Jurkat, Clone E6-1 (cell line): ENCODE data around the gene C2orf49.
A peak's percentile ranks its signal among the peaks of the same experiment; 100 is the strongest.

Source experiments
- DNase-seq: peaks from one replicate; pipeline ENCODE4 v3.0.0-alpha.2; 2011; ENCODE audit warnings: low read depth, low spot score
- H3K4me3 ChIP-seq: 2 replicates; pipeline ENCODE4 v1.5.1; 2011; ENCODE audit warnings: mild to moderate bottlenecking, low read length, control low read depth, moderate library complexity

Gene C2orf49

DNA sequence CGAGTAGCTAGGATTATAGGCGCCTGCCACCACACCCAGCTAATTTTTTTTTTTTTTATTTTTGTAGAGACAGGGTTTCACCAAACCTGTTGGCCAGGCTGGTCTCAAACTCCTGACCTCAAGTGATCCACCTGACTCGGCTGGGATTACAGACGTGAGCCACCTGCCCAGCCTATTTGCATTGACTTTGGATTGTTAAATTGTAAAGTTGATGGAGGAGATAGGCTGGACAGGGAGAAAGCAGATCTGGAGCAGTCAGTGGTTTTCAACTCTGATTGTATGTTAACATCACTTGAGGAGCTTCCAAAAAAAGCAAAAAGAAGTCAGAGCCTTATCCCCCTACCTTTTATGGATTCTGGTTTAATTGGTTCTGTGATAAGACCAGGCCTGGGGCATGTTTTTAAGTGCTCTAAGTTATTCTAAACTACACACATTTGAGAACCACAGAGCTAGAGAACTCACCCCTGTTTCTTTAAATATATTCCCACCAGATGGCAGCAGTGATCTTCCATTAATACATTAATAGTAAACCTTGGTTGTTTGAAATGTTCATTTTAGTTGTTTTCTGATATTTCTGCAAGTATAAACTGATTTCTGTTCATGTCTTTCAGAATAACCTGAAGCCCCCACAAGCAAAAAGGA lies 7.5 kb downstream of the C2orf49 start:
- DNase-seq, result peak; percentile 53
- H3K4me3 ChIP-seq, result no peak overlapping the region

DNA sequence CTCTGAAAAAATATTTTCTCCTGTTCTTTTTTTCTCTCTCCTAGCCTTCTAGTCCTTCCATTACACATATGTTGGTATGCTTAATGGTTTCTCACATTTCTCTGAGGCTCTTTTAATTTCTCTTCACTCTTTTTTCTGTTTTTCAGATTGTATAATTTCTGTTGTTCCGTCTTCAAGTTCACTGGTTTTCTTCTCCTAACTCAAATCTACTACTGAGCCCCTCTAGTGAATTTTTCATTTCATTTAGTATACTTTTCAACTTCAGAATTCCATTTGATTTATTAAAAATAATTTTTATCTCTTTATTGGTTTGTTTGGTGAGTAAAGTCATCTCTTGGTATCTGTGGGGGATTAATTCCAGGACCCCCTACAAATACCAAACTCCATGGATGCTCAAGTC lies 19.8 kb downstream of the C2orf49 start:
- DNase-seq, result no peak
- H3K4me3 ChIP-seq, result no peak overlapping the region

DNA sequence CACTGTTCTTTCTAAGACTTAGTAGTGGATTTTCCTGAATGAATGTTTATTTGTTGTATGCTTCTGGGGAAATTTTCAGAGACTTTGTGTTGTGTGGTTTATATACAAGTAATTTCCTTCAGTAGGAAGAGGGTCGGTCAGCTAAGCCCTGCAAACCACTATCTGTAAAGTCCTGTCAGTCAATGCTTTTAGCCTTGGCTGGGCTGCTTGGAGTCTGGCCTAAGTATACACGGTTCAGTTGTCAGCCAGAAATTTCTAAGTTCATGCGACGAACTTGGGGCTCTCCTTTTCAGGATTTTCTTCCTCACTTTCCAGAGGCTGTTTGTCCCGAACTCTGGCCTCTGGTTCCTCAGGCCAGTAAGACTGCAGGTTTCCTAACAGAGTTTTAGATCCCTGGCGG lies 21.3 kb downstream of the C2orf49 start:
- H3K4me3 ChIP-seq, result no peak overlapping the region
- DNase-seq, result no peak

DNA sequence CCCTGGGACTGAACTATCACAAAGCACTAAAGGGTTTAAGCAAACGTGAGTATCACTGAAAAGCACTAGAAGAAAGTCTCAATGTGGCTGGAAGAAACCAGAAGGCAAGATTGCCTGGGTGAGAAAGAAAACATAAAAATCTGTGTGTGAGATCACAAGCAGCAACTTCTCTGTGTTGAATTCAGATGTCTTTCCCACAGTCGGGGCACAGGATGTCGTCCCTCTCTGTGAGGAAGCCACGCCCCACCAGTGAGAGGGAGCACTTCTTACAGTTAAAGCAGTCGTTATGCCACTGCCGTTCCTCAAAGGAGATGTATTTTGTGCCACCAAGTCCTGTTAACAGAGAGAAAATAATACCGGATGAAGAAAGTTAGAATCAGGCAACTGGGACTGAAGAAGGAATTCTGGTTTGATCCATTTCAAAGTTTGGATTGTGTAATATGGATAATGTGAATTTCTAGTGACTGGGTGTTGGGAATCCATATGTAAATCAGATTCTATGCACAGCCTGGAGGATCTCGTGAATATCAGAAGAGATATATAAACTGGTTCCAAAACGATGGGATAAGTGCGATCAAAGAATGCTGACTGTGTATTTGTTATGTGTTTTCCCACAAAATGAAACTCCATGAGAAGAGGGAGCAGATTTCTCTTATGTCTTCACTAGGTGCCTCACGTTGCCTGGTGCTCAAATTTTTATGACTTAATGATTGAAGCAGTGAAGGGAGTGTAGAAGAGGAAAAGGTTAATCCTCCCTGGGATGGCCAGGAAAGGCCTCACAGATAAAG lies 24.0 kb downstream of the C2orf49 start:
- peak; percentile 93 for DNase-seq
- H3K4me3 ChIP-seq, result peak overlapping the region; percentile 49

DNA sequence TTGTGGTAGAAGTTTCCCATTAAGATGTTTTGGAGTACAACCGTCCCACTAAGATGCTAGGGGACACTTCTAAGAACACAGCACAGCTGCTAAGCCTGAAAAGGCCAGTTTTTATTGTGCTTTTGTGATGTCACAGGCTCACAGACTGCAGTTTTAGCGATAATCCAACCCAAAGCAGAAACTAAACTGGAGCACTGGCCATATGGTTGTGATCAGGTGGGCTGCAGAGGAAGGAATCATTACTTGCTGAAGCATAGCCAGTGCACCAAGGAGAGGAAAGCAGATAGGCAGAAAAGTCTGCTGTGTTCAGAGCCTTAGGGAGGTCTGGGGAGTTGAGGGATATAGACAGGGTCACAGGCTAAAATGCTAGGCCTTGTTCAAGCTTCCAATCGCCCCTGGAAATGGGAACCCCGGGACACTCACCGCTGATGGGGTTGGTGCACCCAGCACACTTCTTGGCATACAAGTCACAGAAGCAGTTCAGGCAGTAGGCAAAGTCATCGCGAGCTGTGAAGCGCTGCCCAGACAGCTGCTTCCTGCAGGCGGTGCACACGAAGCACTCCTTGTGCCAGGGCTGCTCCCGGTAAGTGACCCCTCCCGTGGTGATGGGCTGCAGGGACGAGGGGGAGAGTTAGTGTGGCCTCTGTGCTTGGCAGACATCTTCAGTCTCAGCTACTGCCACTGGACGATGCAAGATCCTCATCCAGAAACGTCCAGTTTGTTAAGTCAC lies 25.7 kb downstream of the C2orf49 start:
- peak; percentile 54 for DNase-seq
- H3K4me3 ChIP-seq, result peak overlapping the region; percentile 49

DNA sequence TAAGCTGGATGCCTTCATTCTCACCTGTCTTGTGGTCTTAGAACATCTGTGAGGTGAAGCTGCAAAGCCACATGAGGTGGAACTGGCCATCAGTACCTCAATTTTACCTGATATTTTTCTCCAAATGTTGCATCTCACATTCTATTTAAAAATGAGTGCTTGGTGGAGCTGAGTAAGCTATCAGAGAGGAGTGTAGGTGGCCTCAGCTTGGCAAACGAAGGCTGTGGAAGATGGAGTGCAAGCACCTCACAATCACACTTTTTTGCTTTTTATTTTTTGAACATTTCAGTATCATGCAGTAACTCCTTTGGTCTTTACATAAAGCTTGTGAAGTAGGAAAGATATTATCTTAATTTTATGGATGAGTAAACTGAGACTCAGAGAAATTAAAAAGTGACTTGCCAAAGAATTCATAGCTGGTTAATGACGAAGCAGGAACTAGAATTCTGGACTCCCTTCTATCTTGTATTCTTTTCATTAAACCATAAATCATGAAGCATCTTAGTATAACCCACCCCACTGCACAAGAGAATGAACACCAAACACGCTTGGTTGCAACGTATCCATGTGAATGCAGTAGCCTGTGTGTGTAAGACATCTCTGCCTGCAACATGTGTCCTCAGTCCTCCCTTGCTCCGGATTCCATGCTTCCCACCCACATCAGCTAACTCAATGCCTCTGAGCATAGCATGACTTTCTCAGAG lies 27.2 kb downstream of the C2orf49 start:
- H3K4me3 ChIP-seq, result no peak overlapping the region
- no peak for DNase-seq

DNA sequence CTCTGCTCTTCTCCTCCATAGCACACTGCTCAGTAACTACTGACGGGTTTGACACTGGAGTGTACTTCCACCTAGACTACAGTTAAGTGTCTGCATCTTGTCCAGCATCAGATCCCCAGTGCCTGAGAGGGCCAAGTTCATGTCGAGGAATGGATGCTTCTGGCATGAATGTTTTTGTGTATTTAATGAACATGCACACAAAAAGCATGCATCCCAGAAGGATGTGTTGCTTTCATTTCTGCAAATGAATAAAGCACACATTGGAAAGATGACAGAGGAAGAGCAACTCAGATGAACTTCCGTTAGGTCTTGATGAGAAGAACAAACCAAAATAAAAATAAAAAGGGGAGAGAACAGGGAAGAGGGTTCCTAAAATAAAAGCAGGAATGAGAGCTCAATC lies 27.9 kb downstream of the C2orf49 start:
- no peak overlapping the region for H3K4me3 ChIP-seq
- DNase-seq, result no peak

DNA sequence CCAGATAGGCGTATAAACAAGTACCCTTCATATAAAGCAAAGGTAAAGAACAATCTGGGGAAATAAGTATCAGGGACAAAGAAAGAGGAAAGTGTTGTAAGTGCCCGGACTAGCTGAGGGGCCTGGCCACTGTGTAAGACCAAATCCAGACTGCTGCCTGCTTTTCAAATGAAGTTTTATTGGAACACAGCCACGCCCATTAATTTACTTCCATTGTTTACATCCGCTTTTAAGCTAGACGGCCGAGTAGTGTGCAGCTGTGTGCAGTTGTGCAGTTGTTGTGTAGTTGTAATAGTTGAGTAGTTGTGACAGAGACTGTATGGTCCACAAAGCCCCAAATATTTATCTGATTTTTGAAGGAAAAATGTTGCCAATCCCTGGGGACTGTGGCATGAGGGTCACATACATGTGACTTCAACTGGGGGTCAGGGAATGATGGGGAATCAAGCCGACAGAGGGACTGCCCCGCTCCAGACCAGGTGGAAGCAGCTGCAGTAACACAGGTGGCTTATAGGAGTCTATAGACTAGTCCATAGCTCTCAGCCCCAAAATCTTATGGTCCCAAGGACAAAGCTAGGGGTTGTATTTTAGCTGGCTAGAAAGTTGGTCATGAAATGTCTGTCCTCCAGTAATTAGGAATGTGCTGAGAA lies 31.5 kb downstream of the C2orf49 start:
- no peak overlapping the region for H3K4me3 ChIP-seq
- no peak for DNase-seq

DNA sequence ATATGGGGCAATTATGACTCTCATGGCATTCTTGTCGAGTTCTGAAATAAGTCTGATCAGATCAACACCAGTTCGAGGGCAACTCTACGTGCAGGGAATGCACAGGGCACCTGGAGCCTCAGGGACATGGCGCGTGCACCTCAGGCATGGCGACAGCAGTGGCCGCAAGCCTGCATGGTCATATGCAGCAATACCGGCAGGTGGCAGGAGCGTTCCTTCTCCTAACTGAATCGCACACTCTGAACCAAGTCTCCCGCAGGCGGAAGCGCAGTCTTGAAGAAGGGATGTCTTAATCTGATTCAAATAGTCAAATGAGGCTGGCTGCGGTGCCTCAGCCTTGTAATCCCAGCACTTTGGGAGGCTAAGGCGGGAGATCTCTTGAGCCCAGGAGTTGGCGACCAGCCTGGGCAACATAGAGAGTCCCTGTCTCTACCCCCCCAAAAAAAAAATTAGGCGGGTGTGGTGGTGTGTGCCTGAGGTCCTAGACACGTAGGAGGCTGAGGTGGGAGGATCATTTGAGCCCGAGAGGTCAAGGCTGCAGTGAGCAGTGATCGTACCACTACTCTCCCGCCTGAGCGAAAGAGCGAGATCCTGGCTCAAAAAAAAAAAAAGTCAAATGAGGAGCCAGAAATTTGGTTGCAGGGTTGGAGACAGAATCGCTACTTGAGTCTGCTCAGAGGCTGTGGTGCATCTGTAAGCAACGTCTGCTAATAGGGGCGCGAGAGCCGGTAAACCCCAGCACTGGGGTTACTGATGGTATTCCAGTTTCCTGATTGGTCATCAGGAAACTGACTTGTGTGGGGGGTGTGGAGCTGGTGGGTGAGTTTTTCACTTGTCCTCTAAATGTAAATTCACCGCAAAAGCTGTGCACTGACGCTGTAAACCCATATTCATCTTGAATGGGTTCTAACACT lies 32.7 kb downstream of the C2orf49 start:
- DNase-seq, result peak; percentile 91
- peak overlapping the region; percentile 15 for H3K4me3 ChIP-seq

DNA sequence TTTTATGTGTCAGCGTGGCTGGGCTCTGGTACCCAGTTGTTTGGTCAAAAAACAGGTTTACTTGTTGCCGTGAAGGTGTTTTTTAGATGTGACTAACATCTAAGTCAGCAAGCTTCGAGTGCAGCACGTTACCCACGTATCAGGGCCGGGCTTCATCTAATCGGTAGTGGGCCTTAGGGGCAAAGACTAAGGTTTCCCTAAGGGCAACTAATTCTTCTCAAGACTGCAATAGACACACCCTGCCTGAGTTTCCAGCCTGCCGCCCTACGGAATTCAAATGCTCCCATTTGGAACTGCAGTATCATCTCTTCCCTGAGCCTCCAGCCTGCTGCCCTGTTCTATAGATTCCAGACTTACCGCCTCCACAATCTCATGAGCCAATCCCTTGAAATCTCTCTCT lies 33.8 kb downstream of the C2orf49 start:
- no peak for DNase-seq
- H3K4me3 ChIP-seq, result no peak overlapping the region

DNA sequence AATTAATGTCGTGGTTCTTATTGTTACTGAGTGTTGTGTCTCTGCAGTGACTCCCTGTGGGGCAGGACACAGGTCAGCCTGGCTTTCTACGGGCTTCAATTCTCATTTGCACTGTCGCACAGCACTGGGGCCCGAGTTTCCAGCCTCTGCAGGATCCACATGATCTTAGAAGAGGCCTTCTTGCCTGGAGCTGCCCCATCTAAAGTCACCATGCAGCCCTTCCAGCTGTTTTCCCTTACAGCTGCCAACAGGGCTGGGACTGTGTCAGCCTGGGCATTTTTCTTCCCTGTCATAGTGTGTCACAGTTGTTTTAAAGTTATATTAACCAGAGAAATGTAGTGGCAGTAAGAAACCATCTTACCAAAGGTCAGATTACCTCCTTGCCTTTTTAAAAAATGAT lies 34.5 kb downstream of the C2orf49 start:
- no peak for DNase-seq
- H3K4me3 ChIP-seq, result no peak overlapping the region

DNA sequence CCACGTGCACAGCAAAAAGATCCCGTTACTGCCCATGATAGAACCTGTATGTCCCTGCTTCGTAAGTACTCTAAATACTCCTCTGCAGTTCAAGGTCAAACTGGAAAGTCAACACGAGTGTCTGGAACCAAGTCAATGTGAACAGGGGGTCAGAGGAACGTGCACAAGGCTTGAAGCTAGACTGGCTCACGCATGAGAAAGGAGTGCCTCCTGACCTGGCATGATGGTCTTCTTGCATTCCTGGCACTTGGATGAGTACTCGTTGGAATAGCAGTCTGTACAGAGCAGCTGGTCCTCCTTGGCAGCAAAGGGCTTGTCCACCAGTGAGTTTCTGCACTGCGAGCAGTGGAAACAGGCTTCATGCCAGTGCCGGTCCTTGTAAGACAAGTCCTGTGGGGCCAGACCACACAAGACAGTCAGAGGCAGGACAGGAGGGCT lies 36.0 kb downstream of the C2orf49 start:
- H3K4me3 ChIP-seq, result no peak overlapping the region
- no peak for DNase-seq

DNA sequence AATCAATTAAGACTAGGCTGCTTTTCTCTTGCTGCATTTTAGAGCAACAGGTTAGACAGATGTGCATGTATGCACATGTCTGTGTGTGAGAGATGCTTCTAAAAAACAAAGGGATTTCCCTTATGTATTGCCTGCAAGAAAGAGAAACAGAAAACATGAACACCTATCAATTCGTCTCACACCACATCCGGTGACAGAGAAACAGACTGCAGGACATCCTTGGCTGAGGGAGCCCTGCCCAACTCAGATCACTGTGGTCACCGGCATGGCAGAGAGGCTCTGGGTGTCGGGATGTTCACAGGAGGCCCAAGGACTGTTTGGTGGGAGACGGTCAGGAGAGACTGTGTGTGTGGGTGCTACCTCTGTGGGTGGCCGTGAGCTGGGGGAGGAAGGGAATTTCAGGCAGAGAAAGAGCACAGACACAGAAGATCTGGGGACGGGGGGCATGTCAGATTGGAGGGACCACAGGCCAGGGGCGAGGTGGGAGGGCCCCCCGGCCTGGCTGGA lies 36.6 kb downstream of the C2orf49 start:
- no peak for DNase-seq
- H3K4me3 ChIP-seq, result no peak overlapping the region

DNA sequence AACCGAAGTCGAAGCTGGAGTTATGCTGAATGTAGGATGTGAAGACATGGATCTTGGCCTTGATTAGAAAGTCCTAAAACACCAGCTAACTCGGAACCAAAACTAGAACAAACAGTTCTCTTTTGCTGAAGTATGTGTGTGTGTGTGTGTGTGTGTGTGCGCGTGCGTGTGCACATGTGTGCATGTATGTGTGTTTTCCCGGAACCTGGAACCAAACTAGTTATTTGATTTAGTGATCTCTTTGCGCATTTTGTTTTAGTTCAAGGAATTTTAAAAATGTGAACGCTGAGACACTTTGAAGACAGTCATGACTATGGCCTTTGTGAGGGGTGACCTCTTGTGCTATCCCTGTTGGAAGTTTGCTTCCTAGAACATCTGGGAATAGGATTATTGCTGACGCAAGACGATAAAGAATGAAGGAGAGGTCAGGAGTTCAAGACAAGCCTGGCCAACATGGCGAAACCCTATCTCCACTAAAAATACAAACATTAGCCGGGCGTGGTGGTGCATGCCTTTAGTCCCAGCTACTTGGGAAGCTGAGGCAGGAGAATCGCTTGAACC lies 37.7 kb downstream of the C2orf49 start:
- H3K4me3 ChIP-seq, result no peak overlapping the region
- no peak for DNase-seq

DNA sequence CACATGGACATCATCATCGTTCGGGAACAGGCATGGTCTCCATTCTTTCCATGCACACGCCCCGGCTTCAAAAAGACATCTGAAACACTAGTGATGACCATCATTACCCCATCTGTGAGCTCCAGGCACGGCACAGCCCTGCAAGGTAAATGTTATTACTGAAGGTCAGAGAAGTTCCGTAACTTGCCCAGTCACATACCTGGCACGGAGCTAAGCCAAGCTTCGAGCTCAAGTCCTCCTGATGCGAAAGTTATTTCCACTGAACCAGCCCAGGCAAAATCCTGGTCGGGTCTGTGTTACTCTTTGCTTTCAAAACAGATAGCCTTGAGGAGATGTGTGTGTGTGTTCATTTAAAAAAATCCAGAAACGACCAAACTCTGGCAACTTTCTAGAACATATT lies 38.7 kb downstream of the C2orf49 start:
- H3K4me3 ChIP-seq, result no peak overlapping the region
- no peak for DNase-seq

DNA sequence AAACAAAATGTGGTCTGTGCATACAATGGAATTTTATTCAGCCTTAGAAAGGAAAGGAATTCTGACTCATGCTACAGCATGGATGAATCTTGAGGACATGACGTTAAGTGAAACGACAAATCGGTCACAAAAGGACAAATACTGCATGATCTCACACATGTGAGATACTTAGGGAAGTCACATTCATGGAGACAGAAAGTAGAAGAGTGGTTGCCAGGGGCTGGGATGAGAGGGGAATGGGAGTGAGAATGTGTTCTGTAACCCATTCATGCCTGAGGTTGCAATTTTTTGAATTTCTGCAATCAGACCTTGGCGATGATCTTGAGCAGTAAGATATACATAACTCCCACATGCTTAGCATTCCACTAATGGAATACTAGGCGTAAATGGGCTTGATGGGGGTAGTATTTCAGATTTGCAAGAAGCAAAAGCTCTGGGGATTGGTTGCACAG lies 39.5 kb downstream of the C2orf49 start:
- no peak overlapping the region for H3K4me3 ChIP-seq
- DNase-seq, result no peak

DNA sequence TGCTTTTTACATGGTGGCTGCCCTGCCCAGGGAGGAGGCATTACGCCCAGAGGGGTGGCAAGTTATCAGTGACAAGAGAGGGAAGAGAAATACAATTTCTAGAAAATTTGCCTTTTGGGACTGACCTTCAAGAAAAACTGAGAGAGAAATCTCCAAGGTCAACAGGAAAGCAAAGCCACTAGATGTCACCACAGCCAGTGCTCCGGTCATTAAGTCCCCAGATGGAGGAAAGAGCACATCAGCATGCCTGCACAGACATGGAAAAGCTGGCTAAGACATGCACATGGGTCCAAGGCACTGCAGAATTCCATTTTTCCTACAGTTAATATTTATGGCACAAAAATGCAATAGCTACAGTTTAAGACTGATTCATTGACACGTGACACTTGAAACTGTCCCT lies 40.5 kb downstream of the C2orf49 start:
- no peak for DNase-seq
- H3K4me3 ChIP-seq, result no peak overlapping the region
